Measurements from ENCODE around the gene GOLGA6D.
"Not testable (repeated sequence)": the region's sequence is repeated elsewhere in the genome, so short reads cannot be mapped to it uniquely, and the experiment has no call there.

GOLGA6D gene

GRCh38 chr15:75278497-75278896, 4.1 kb upstream of the GOLGA6D start:
- DNase-seq (ENCODE audit: low read depth): not testable (repeated sequence)

GRCh38 chr15:75284152-75284551, 1.5 kb downstream of the GOLGA6D start:
- not testable (repeated sequence) for DNase-seq (ENCODE audit: low read depth)

- not testable (repeated sequence) for DNase-seq (ENCODE audit: low read depth)
These were observed 11.0 kb downstream of the GOLGA6D start for GRCh38 chr15:75293660-75294059.

- not testable (repeated sequence) for DNase-seq (ENCODE audit: low read depth)
These were observed 16.1 kb downstream of the GOLGA6D start for GRCh38 chr15:75298541-75299310.

GRCh38 chr15:75299311-75299688, 16.7 kb downstream of the GOLGA6D start:
- not testable (repeated sequence) for DNase-seq (ENCODE audit: low read depth)

- not testable (repeated sequence) for DNase-seq (ENCODE audit: low read depth)
These were observed 17.4 kb downstream of the GOLGA6D start for GRCh38 chr15:75300026-75300425.

- no peak for DNase-seq (ENCODE audit: low read depth)
These were observed 19.7 kb downstream of the GOLGA6D start for GRCh38 chr15:75302318-75302717.

- DNase-seq (ENCODE audit: low read depth): not testable (repeated sequence)
These were observed 20.1 kb downstream of the GOLGA6D start for GRCh38 chr15:75302753-75303152.

GRCh38 chr15:75306188-75306587, 23.6 kb downstream of the GOLGA6D start:
- DNase-seq (ENCODE audit: low read depth): no peak

GRCh38 chr15:75307778-75308390, 25.2 kb downstream of the GOLGA6D start:
- DNase-seq (ENCODE audit: low read depth): no peak

- no peak for DNase-seq (ENCODE audit: low read depth)
These were observed 27.1 kb downstream of the GOLGA6D start for GRCh38 chr15:75309711-75310110.

- DNase-seq (ENCODE audit: low read depth): not testable (repeated sequence)
These were observed 29.9 kb downstream of the GOLGA6D start for GRCh38 chr15:75312548-75312947.

GRCh38 chr15:75313116-75313845, 30.6 kb downstream of the GOLGA6D start:
- DNase-seq (ENCODE audit: low read depth): no peak

GRCh38 chr15:75314552-75315290, 32.1 kb downstream of the GOLGA6D start:
- DNase-seq (ENCODE audit: low read depth): no peak

GRCh38 chr15:75319231-75319897, 36.7 kb downstream of the GOLGA6D start:
- DNase-seq (ENCODE audit: low read depth): not testable (repeated sequence)

GRCh38 chr15:75321711-75322110, 39.1 kb downstream of the GOLGA6D start:
- no peak for DNase-seq (ENCODE audit: low read depth)

GRCh38 chr15:75325922-75326321, 43.3 kb downstream of the GOLGA6D start:
- no peak for DNase-seq (ENCODE audit: low read depth)

GRCh38 chr15:75327005-75327404, 44.4 kb downstream of the GOLGA6D start:
- no peak for DNase-seq (ENCODE audit: low read depth)

GRCh38 chr15:75327491-75327890, 44.9 kb downstream of the GOLGA6D start:
- DNase-seq (ENCODE audit: low read depth): no peak

- DNase-seq (ENCODE audit: low read depth): no peak
These were observed 46.1 kb downstream of the GOLGA6D start for GRCh38 chr15:75328493-75329314.

- no peak for DNase-seq (ENCODE audit: low read depth)
These were observed 46.9 kb downstream of the GOLGA6D start for GRCh38 chr15:75329571-75329970.

All from HS-5 (cell line).